Stomach smooth muscle (tissue), 2 donors: ENCODE measurements around the gene EPB41L3.

Experiments used
- H3K27ac ChIP-seq: one replicate; pipeline ENCODE4 v1.7.0; 2013; ENCODE audit warnings: mild to moderate bottlenecking, low read length, inconsistent platforms
- H3K27me3 ChIP-seq, 2 donors: one replicate each; pipeline ENCODE4 v1.7.0; 2013; ENCODE audit warnings: low read length in 2 of 2; ENCODE audit not compliant: insufficient read depth in 2 of 2, control insufficient read depth in 1 of 2
- H3K36me3 ChIP-seq, 2 donors: one replicate each; pipeline ENCODE4 v1.7.0; 2013; ENCODE audit warnings: low read length in 2 of 2; ENCODE audit not compliant: control insufficient read depth in 2 of 2, insufficient read depth in 2 of 2
- H3K4me1 ChIP-seq: one replicate; pipeline ENCODE4 v1.7.0; 2013; ENCODE audit warnings: low read length; ENCODE audit not compliant: control insufficient read depth, insufficient read depth
- H3K4me3 ChIP-seq, 2 donors: one replicate each; pipeline ENCODE4 v1.7.0; 2013; ENCODE audit warnings: low read length in 2 of 2
- H3K9ac ChIP-seq, 2 donors: one replicate each; pipeline ENCODE4 v1.7.0; 2013; ENCODE audit warnings: low read length in 2 of 2, mild to moderate bottlenecking in 1 of 2
- H3K9me3 ChIP-seq, 2 donors: one replicate each; pipeline ENCODE4 v1.7.0; 2013; ENCODE audit warnings: low read length in 2 of 2; ENCODE audit not compliant: control insufficient read depth in 2 of 2
- donor health status: healthy.
- donor health status: Pancreatic carcinoma.

The EPB41L3 gene

GRCh38 chr18:5468394-5468793 lies 75.4 kb downstream of the EPB41L3 start:
- no peaks in the 10 kb centered on the region for H3K9me3 ChIP-seq
- H3K4me3 ChIP-seq: no peak overlapping the region
- no peak overlapping the region for H3K9ac ChIP-seq
- H3K27me3 ChIP-seq: no peaks in the 10 kb centered on the region
- H3K27ac ChIP-seq: no peak overlapping the region
- no peaks in the 10 kb centered on the region for H3K4me1 ChIP-seq
- no peaks in the 10 kb centered on the region for H3K36me3 ChIP-seq

GRCh38 chr18:5467671-5468070 lies 76.1 kb downstream of the EPB41L3 start:
- Histone ChIP-seq H3K27ac (no peak overlapping the region), H3K36me3 (no peaks in the 10 kb centered on the region), H3K4me1 (no peaks in the 10 kb centered on the region), H3K9me3 (no peaks in the 10 kb centered on the region), H3K4me3 (no peak overlapping the region), H3K9ac (no peak overlapping the region), H3K27me3 (no peaks in the 10 kb centered on the region)

DNA sequence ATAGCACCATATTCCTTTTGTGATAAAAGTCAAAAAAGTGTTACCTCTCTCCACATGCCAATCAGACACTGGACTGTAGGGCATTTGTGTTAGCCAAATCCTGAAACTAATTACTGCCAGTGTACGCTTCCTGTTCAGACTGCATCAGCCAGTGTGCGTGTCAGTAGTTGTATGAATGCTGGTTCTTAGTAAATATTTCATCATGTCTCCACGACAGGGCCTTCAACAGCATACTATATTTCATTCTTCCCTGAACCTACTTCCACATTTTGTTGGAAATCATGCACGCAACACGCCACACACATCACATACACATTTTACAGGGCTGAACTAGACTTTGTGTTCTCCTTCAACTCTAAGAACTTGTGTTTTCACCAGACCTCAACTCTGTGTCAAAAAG lies 77.5 kb downstream of the EPB41L3 start:
- no peak overlapping the region for H3K9ac ChIP-seq
- no peaks in the 10 kb centered on the region for H3K36me3 ChIP-seq
- H3K27me3 ChIP-seq: no peaks in the 10 kb centered on the region
- no peaks in the 10 kb centered on the region for H3K9me3 ChIP-seq
- no peak overlapping the region for H3K4me3 ChIP-seq
- H3K4me1 ChIP-seq: no peaks in the 10 kb centered on the region
- H3K27ac ChIP-seq: no peak overlapping the region

GRCh38 chr18:5464251-5464650 lies 79.5 kb downstream of the EPB41L3 start:
- Histone ChIP-seq H3K9ac (no peak overlapping the region), H3K27ac (no peak overlapping the region), H3K9me3 (no peaks in the 10 kb centered on the region), H3K4me3 (no peak overlapping the region), H3K4me1 (no peaks in the 10 kb centered on the region), H3K36me3 (no peaks in the 10 kb centered on the region), H3K27me3 (no peaks in the 10 kb centered on the region)

DNA sequence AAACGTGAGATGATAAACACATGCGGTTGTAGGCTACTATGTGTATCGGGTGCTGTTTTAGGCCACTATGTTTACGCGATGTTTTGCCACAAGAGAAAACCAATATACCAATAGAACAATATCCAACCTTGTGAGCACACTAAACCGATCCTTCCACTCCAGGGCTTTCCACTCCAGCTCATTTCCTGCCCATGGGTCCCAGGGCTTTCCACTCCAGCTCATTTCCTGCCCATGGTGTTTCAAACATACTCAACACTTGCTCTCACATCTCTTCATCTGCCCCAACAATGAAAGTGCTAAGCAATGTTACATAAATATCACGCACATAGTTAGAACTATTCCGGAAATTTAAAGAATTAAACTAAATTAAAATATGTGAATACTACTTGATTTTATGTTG lies 80.0 kb downstream of the EPB41L3 start:
- H3K27ac ChIP-seq: no peak overlapping the region
- H3K9ac ChIP-seq: no peak overlapping the region
- H3K36me3 ChIP-seq: no peaks in the 10 kb centered on the region
- H3K27me3 ChIP-seq: no peaks in the 10 kb centered on the region
- H3K9me3 ChIP-seq: no peaks in the 10 kb centered on the region
- no peaks in the 10 kb centered on the region for H3K4me1 ChIP-seq
- no peak overlapping the region for H3K4me3 ChIP-seq

- no peaks in the 10 kb centered on the region for H3K27me3 ChIP-seq
- no peaks in the 10 kb centered on the region for H3K4me1 ChIP-seq
- H3K9ac ChIP-seq: no peak overlapping the region
- no peak overlapping the region for H3K27ac ChIP-seq
- H3K36me3 ChIP-seq: no peaks in the 10 kb centered on the region
- no peaks in the 10 kb centered on the region for H3K9me3 ChIP-seq
- no peak overlapping the region for H3K4me3 ChIP-seq
Observed at GRCh38 chr18:5463390-5463789, 80.4 kb downstream of the EPB41L3 start.

DNA sequence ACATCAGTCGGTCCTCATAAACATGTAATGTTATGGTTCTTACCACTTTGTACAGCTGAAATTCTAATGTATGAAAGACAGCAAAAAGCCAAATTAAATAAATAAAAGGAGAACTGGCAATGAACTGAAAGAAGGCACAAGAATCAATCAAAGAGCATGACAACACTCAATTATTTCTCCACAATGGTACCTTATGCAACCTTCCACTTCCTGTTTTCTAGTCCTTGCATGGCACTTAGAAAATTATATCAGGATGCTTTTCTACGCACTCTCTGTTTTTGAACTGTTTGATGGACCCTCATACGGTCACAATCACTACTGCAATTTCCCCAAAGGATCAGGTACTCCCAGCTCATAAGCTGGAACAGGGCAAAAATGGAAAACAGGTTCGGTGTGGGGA lies 81.6 kb downstream of the EPB41L3 start:
- Histone ChIP-seq H3K27ac (no peak overlapping the region), H3K4me3 (no peak overlapping the region), H3K4me1 (no peaks in the 10 kb centered on the region), H3K9me3 (no peaks in the 10 kb centered on the region), H3K27me3 (no peaks in the 10 kb centered on the region), H3K9ac (no peak overlapping the region), H3K36me3 (no peaks in the 10 kb centered on the region)

GRCh38 chr18:5461041-5461440 lies 82.8 kb downstream of the EPB41L3 start:
- Histone ChIP-seq H3K27ac (no peak overlapping the region), H3K9me3 (no peaks in the 10 kb centered on the region), H3K27me3 (no peaks in the 10 kb centered on the region), H3K36me3 (no peaks in the 10 kb centered on the region), H3K4me1 (no peaks in the 10 kb centered on the region), H3K9ac (no peak overlapping the region), H3K4me3 (no peak overlapping the region)

- Histone ChIP-seq H3K36me3 (no peaks in the 10 kb centered on the region), H3K9me3 (no peaks in the 10 kb centered on the region), H3K4me1 (no peaks in the 10 kb centered on the region), H3K4me3 (no peak overlapping the region), H3K9ac (no peak overlapping the region), H3K27ac (no peak overlapping the region), H3K27me3 (no peaks in the 10 kb centered on the region)
Observed at GRCh38 chr18:5457462-5457957, 86.3 kb downstream of the EPB41L3 start.

- no peaks in the 10 kb centered on the region for H3K27me3 ChIP-seq
- H3K9ac ChIP-seq: no peak overlapping the region
- no peaks in the 10 kb centered on the region for H3K4me1 ChIP-seq
- H3K27ac ChIP-seq: no peak overlapping the region
- H3K36me3 ChIP-seq: no peaks in the 10 kb centered on the region
- no peak overlapping the region for H3K4me3 ChIP-seq
- no peaks in the 10 kb centered on the region for H3K9me3 ChIP-seq
Observed at GRCh38 chr18:5456577-5457461, 87.0 kb downstream of the EPB41L3 start.

DNA sequence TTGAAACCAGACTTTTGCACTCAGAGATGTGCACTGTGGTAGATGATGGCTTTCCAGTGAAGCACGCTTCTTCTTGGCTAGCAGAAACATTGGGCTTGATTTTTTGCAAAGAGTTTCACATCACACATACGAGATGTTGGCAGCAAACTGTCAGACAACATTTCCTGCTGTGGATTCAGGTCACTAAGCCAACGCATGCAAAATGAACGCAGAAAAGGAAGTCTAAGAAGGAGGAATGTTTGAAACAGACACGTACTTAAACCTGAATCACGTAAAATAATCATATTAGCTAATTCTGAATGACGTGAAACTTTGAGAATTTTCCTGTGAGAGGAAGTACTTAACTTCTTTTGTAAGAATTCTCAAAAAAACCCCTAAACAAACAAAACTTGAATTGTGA lies 88.1 kb downstream of the EPB41L3 start:
- no peaks in the 10 kb centered on the region for H3K4me1 ChIP-seq
- H3K9ac ChIP-seq: no peak overlapping the region
- H3K9me3 ChIP-seq: no peaks in the 10 kb centered on the region
- H3K36me3 ChIP-seq: no peaks in the 10 kb centered on the region
- H3K27me3 ChIP-seq: no peaks in the 10 kb centered on the region
- no peak overlapping the region for H3K27ac ChIP-seq
- H3K4me3 ChIP-seq: no peak overlapping the region
